ENCODE data around the gene WFIKKN1.

DNA sequence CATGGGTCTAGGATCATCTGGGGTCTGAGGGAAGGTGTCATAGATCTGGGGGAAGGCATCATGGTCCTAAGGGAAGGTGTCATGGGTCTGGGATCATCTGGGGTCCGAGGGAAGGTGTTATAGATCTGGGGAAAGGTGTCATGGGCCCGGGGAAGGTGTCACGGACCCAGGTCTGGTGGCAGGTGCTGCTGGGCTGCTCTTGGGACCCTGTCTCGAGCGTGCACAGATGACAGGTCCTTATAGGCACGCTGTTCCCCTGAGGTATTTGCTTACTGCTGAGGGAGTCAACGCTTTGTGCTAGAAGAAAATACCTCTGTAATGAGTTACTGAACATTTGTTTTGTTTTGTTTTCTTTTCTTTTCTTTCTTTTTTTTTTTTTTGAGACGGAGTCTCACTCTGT is 39.6 kb upstream of the WFIKKN1 start:
- TF ChIP-seq CTCF (IDR thresholded peaks at IDR 0.05): no peak
- TF ChIP-seq EZH2 (IDR thresholded peaks at IDR 0.05; ENCODE audit: borderline replicate concordance, insufficient read depth, low read depth, low read length, poor library complexity, severe bottlenecking): no peak

Measured in B cell (primary cell).